ENCODE measurements around the gene RNF11. TPM values are rescaled to one million over a fixed set of nuclear protein-coding genes. Genes with fewer than 3 reads are reported as not detected.
"Not testable (repeated sequence)": the region's sequence is repeated elsewhere in the genome, so short reads cannot be mapped to it uniquely, and the experiment has no call there.

Gene RNF11
- polyA plus RNA-seq, 1 donor from 2014 or later: 210 TPM

DNA sequence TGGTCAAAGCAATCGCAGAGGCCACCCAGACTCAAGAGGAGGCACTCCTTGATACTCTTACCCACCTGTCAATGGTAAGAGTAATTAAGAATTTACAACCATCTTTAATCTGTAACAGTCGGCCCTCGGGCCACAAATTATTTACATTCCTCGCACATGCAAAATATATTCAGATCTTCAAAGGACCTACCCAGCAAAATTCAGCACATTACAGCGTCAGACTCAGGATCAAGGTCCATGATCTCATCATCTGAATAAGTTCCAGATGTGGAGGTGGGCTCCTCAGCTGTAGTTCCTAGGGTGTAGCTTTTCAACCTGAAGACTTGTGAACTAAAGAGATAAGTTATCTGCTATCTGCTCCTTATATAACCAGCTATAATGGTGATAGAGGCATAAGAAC lies 17.1 kb upstream of the RNF11 start:
- Histone ChIP-seq H3K27me3 (ENCODE audit: insufficient read depth, low read depth, low read length) (no peaks in the 10 kb centered on the region), H3K9me2 (ENCODE audit: insufficient read depth, low read length) (no peaks in the 10 kb centered on the region), H3K9me3 (ENCODE audit: low read length) (no peaks in the 10 kb centered on the region), H3K36me3 (ENCODE audit: insufficient read depth, low read length) (no peaks in the 10 kb centered on the region), H3K27ac (ENCODE audit: low read length) (no peak overlapping the region), H3K9ac (ENCODE audit: low read length) (no peak overlapping the region), H4K20me1 (ENCODE audit: insufficient read depth) (no peaks in the 10 kb centered on the region), H3K79me2 (replicated peaks; ENCODE audit: insufficient read depth, low read length) (no peaks in the 10 kb centered on the region), H3K4me3 (ENCODE audit: low read length) (no peak overlapping the region), H3F3A (ENCODE audit: insufficient read depth, low read length, poor library complexity, severe bottlenecking) (no peaks in the 10 kb centered on the region), H2AFZ (ENCODE audit: low read depth, low read length) (no peak overlapping the region), H3K4me2 (ENCODE audit: low read length) (no peak overlapping the region)
- TF ChIP-seq MXI1 (conservative IDR thresholded peaks at IDR 0.05; ENCODE audit: poor library complexity, severe bottlenecking) (no peak), RAD21 (conservative IDR thresholded peaks at IDR 0.05) (no peak), TAF1 (IDR thresholded peaks at IDR 0.05; ENCODE audit: low read depth) (no peak), EP300 (conservative IDR thresholded peaks at IDR 0.05; ENCODE audit: poor library complexity, severe bottlenecking) (no peak), POLR2AphosphoS5 (IDR thresholded peaks at IDR 0.05) (no peak), EZH2 (IDR thresholded peaks at IDR 0.05; ENCODE audit: borderline replicate concordance, insufficient read depth, low read length, poor library complexity, severe bottlenecking) (no peak), REST (IDR thresholded peaks at IDR 0.05; ENCODE audit: borderline replicate concordance) (no peak), SMC3 (conservative IDR thresholded peaks at IDR 0.05; ENCODE audit: poor library complexity) (no peak)
- TF ChIP-seq, protein P1, sequence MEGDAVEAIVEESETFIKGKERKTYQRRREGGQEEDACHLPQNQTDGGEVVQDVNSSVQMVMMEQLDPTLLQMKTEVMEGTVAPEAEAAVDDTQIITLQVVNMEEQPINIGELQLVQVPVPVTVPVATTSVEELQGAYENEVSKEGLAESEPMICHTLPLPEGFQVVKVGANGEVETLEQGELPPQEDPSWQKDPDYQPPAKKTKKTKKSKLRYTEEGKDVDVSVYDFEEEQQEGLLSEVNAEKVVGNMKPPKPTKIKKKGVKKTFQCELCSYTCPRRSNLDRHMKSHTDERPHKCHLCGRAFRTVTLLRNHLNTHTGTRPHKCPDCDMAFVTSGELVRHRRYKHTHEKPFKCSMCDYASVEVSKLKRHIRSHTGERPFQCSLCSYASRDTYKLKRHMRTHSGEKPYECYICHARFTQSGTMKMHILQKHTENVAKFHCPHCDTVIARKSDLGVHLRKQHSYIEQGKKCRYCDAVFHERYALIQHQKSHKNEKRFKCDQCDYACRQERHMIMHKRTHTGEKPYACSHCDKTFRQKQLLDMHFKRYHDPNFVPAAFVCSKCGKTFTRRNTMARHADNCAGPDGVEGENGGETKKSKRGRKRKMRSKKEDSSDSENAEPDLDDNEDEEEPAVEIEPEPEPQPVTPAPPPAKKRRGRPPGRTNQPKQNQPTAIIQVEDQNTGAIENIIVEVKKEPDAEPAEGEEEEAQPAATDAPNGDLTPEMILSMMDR (IDR thresholded peaks at IDR 0.05; ENCODE audit: poor library complexity, severe bottlenecking): no peak

DNA sequence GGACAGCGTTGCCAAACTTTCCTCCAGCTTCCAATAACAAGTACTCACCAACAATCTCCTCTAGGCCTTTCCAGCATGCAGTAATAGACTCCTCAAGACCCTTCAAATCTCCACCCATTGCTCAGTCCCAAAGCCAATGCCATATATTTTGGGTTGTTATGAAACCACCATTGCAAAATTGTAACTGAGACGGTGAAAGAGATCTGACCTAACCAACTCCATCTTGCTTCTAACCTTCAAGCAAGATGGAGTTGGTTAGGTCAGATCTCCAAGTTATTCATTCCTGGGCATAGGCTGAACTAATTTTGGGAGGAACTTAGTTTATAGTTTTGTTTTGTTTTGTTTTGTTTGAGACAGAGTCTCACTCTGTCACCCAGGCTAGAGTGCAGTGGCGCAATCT lies 14.5 kb upstream of the RNF11 start:
- not testable (repeated sequence) for H3K9me2 ChIP-seq (ENCODE audit: insufficient read depth, low read length); H4K20me1 ChIP-seq (ENCODE audit: insufficient read depth); H3K36me3 ChIP-seq (ENCODE audit: insufficient read depth, low read length); H3K9ac ChIP-seq (ENCODE audit: low read length); H3K27me3 ChIP-seq (ENCODE audit: insufficient read depth, low read depth, low read length); H3K4me2 ChIP-seq (ENCODE audit: low read length); H3K4me3 ChIP-seq (ENCODE audit: low read length); H3K27ac ChIP-seq (ENCODE audit: low read length); H3K9me3 ChIP-seq (ENCODE audit: low read length); H2AFZ ChIP-seq (ENCODE audit: low read depth, low read length); H3K79me2 ChIP-seq (replicated peaks; ENCODE audit: insufficient read depth, low read length); H3F3A ChIP-seq (ENCODE audit: insufficient read depth, low read length, poor library complexity, severe bottlenecking)

- Histone ChIP-seq H3K9me2 (ENCODE audit: insufficient read depth, low read length) (no peaks in the 10 kb centered on the region), H3K79me2 (replicated peaks; ENCODE audit: insufficient read depth, low read length) (no peaks in the 10 kb centered on the region)
- TF ChIP-seq MXI1 (conservative IDR thresholded peaks at IDR 0.05; ENCODE audit: poor library complexity, severe bottlenecking) (no peak), EZH2 (IDR thresholded peaks at IDR 0.05; ENCODE audit: borderline replicate concordance, insufficient read depth, low read length, poor library complexity, severe bottlenecking) (no peak)
These were observed 13.8 kb upstream of the RNF11 start for GRCh38 chr1:51222136-51222787.

More at GRCh38 chr1:51222136-51222787, 13.8 kb upstream of the RNF11 start:
- Histone ChIP-seq H2AFZ (ENCODE audit: low read depth, low read length) (no peak overlapping the region), H4K20me1 (ENCODE audit: insufficient read depth) (no peaks in the 10 kb centered on the region), H3K9ac (ENCODE audit: low read length) (no peak overlapping the region), H3F3A (ENCODE audit: insufficient read depth, low read length, poor library complexity, severe bottlenecking) (no peaks in the 10 kb centered on the region), H3K9me3 (ENCODE audit: low read length) (no peaks in the 10 kb centered on the region), H3K36me3 (ENCODE audit: insufficient read depth, low read length) (no peaks in the 10 kb centered on the region), H3K27ac (ENCODE audit: low read length) (no peak overlapping the region), H3K27me3 (ENCODE audit: insufficient read depth, low read depth, low read length) (no peaks in the 10 kb centered on the region), H3K4me3 (ENCODE audit: low read length) (no peak overlapping the region), H3K4me2 (ENCODE audit: low read length) (no peak overlapping the region)
